SKM-1 treated with dmso at 0.1 percent for 144 hours (cell line): ENCODE results near the gene ANKRD28.
A peak's percentile ranks its signal among the peaks of the same experiment; 100 is the strongest.
"Not testable (repeated sequence)": the region's sequence is repeated elsewhere in the genome, so short reads cannot be mapped to it uniquely, and the experiment has no call there.

Source experiments
- DNase-seq: peaks from one replicate; lab custom pipeline; 2025; ENCODE audit not compliant: unreplicated experiment; lab: John Stamatoyannopoulos, UW

ANKRD28 gene

GRCh38 chr3:15774931-15775560 is 22.7 kb downstream of the ANKRD28 start:
- DNase-seq, result not testable (repeated sequence)

GRCh38 chr3:15771444-15771843 is 26.3 kb downstream of the ANKRD28 start:
- no peak for DNase-seq

- DNase-seq, result no peak
Measured at GRCh38 chr3:15769256-15769915, 28.4 kb downstream of the ANKRD28 start.

- DNase-seq, result peak; percentile 17
Measured at GRCh38 chr3:15768421-15769255, 29.1 kb downstream of the ANKRD28 start.

- no peak for DNase-seq
Measured at GRCh38 chr3:15766406-15766805, 31.4 kb downstream of the ANKRD28 start.

GRCh38 chr3:15758295-15758694 is 39.5 kb downstream of the ANKRD28 start:
- DNase-seq, result no peak

- DNase-seq, result no peak
Measured at GRCh38 chr3:15757824-15758223, 40.0 kb downstream of the ANKRD28 start.

- no peak for DNase-seq
Measured at GRCh38 chr3:15756505-15756904, 41.3 kb downstream of the ANKRD28 start.

- no peak for DNase-seq
Measured at GRCh38 chr3:15755780-15756179, 42.0 kb downstream of the ANKRD28 start.

- DNase-seq, result no peak
Measured at GRCh38 chr3:15755181-15755580, 42.6 kb downstream of the ANKRD28 start.

GRCh38 chr3:15754047-15754446 is 43.7 kb downstream of the ANKRD28 start:
- DNase-seq, result no peak

- no peak for DNase-seq
Measured at GRCh38 chr3:15753056-15753710, 44.6 kb downstream of the ANKRD28 start.

GRCh38 chr3:15750879-15751278 is 46.9 kb downstream of the ANKRD28 start:
- no peak for DNase-seq

GRCh38 chr3:15750143-15750542 is 47.6 kb downstream of the ANKRD28 start:
- no peak for DNase-seq

GRCh38 chr3:15745896-15746295 is 51.9 kb downstream of the ANKRD28 start:
- not testable (repeated sequence) for DNase-seq

GRCh38 chr3:15744176-15744575 is 53.6 kb downstream of the ANKRD28 start:
- DNase-seq, result no peak

GRCh38 chr3:15743587-15744009 is 54.2 kb downstream of the ANKRD28 start:
- DNase-seq, result no peak

- not testable (repeated sequence) for DNase-seq
Measured at GRCh38 chr3:15742236-15742635, 55.5 kb downstream of the ANKRD28 start.

- not testable (repeated sequence) for DNase-seq
Measured at GRCh38 chr3:15738616-15739005, 59.2 kb downstream of the ANKRD28 start.

- DNase-seq, result no peak
Measured at GRCh38 chr3:15731024-15731423, 66.8 kb downstream of the ANKRD28 start.

GRCh38 chr3:15728766-15729165 is 69.0 kb downstream of the ANKRD28 start:
- no peak for DNase-seq
